Mucosa of gallbladder (tissue), 1 donor: ENCODE measurements around the gene SLC26A4. TPM values are rescaled to one million over a fixed set of nuclear protein-coding genes. Genes with fewer than 3 reads are reported as not detected.
A peak's percentile ranks its signal among the peaks of the same experiment; 100 is the strongest.

Source experiments
- DNase-seq: peaks from one replicate; pipeline ENCODE4 v3.0.0-alpha.2; 2020; ENCODE audit warnings: low spot score
- total RNA-seq: library from RNA; stranded (reverse); gene quantifications from one replicate; pipeline ENCODE4 v1.2.1, GENCODE V29; 2021
- donor health status: DM: no; HTN: no; CAD: no.

The SLC26A4 gene
- total RNA-seq, 1 donor from 2014 or later: 0.52 TPM

GRCh38 chr7:107696330-107696946 is 35.8 kb downstream of the SLC26A4 start:
- DNase-seq: no peak

- DNase-seq: no peak
These were observed 36.9 kb downstream of the SLC26A4 start for GRCh38 chr7:107697321-107698049.

GRCh38 chr7:107700570-107700969 is 39.9 kb downstream of the SLC26A4 start:
- no peak for DNase-seq

DNA sequence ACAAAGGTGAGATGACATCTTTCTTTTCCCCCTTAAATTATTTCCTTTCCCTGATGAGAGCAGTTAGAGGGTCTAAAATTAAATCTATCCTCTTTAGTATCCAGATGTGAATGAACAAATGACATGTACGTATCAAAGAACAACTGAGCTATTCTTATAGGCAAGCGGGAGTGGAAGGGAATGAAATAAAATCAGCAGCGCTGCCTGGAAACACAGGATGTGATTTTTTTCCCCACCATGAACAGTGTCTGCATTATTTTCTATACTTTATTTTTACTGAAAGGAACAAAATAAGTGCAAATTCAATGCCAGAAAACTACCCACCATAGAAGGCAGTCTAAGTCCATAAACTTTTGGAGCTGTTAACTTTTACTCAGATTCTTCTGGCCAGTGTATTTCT is 40.6 kb downstream of the SLC26A4 start:
- DNase-seq: no peak

- DNase-seq: no peak
These were observed 42.6 kb downstream of the SLC26A4 start for GRCh38 chr7:107703219-107703618.

DNA sequence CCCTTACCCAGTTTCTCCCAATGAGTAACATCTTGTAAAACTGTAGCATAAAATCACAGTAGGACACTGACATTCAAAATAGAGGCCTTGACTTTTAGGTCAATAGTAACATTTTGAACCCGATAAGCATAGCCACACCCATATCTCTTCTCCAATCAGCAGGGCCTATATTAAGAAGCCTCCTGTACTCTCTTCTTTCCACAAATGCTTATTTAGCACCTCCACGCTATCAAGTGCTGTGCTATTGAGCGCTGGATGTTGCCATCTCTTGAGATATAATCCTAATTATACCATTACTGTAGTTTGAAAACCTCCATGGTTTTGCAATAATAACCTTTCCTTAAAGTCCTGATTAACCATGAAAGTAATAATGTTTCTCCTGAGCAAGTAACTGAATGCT is 43.2 kb downstream of the SLC26A4 start:
- DNase-seq: no peak

DNA sequence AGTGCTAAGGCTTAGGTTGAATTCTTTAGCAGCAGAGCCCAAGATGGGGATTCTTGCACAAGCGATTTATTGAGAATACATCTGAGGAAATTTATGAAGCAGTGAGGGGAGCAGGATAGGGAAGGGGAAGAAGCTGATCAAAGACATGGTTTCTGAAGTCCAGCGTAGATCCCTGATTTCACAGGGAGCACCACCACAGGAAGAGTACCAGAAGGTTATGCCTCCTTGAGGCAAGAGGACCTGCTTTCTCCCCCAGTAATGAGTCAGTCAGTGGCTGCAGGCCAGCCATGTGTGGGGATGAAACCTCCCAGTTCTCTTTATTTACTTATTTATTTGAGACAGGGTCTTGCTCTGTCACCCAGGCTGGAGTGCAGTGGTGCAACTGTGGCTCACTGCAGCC is 48.3 kb downstream of the SLC26A4 start:
- no peak for DNase-seq

DNA sequence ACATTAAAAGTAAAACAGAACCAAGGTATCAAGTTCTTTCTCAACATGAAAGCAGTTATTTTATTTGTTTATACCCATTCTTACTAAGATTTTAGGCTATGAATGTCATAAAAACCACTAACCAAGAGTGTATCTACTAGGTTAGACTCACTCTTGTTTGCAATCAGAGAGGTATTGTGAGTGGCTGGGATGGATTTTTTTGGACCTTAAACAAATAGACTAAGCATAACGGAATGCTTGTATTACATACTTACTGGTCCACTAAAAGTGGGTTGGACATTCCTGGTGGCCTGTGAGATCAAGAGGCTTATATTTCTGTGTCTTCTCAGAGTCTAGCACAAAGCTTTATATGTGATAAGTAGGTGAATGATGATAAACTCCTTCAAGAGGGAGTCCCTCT is 50.7 kb downstream of the SLC26A4 start:
- DNase-seq: no peak

DNA sequence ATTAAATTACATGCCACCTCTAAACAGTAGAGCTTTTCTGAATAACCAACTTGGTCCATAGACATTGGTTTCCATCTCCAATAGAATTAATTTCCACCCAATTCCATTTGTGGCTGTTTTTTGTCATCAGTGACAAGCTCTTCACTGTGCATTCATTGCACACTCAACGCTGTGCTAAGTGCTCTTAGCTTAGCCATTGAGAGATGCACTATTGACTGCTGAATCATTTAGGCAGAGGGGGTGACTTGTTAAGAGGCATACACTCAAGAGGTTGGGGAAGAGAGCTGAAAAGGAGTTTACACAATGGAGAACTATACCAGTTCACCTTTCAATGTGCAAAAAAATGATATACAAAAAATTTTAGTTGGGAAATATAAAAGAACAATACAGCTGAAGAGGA is 51.4 kb downstream of the SLC26A4 start:
- DNase-seq: no peak

- no peak for DNase-seq
These were observed 52.3 kb downstream of the SLC26A4 start for GRCh38 chr7:107712896-107713295.

DNA sequence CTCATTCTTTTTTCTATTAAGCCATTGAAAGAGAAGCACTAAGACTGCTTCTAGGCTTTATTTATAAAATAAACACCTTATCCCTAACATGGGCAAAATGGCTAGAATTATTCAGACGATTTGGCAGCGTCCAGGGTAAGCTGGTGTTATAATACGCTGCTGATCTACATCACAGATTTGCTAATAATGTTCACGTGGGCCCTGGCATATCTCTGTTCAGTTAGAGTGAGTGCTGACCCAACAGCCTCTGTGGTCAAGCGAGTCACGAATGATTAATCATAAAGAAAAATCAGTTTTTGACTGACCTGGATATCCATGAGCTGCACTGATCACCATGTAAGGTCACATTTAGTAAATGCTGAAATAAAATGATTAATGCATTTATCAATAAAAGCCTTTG is 54.9 kb downstream of the SLC26A4 start:
- no peak for DNase-seq

DNA sequence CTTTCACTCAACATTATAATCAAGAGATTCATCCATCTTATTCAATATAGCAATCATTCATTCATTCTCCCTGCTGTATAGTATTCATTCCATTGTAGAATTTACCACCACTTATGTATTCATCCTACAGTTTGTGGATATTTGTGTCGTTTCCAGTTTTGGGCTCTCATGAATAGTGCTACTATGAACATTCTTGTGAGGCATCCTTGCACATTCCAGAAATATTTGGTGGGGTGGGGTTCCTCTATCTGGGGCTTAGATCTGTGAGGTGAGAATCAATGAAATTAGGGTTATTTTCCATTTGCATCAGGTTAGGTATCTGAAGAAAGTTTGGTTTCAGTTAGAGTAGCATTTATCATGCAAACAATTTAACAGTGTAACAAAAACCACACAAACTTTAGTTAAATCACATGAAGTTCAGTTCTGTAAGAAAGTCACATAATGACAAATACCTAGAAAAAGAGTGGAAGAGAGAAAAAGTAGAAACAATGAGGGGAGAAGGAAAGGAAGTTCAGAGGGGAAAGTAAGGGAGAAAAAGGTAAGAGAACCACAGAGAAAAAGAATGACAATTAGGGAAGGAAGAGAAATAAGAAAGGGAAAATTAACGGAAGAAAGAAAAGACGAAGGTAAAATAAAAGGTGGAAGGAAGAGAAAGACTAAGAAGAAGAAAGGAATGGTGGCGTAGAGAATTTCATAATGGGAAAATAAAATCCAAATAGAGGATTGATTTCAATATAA is 58.0 kb downstream of the SLC26A4 start:
- no peak for DNase-seq

- DNase-seq: no peak
These were observed 60.7 kb downstream of the SLC26A4 start for GRCh38 chr7:107721286-107721685.

DNA sequence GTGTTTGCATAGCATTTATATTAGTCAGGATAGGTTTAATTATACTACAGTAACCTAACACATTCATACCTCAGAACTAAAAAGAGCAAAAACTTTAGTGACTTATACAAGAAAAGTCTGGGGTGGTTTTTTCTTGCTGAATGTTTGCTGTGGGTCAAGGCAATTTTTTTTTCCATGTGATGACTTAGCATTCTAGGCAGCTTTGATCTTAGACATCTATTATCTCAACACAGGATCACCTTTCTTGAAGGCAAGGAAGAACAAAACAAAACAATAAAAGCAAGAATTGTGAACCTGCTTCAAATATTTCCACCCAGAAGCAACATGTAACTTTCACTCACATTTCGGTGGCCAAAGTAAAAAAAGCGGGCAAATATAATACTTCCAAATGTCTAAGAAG is 62.6 kb downstream of the SLC26A4 start:
- no peak for DNase-seq

DNA sequence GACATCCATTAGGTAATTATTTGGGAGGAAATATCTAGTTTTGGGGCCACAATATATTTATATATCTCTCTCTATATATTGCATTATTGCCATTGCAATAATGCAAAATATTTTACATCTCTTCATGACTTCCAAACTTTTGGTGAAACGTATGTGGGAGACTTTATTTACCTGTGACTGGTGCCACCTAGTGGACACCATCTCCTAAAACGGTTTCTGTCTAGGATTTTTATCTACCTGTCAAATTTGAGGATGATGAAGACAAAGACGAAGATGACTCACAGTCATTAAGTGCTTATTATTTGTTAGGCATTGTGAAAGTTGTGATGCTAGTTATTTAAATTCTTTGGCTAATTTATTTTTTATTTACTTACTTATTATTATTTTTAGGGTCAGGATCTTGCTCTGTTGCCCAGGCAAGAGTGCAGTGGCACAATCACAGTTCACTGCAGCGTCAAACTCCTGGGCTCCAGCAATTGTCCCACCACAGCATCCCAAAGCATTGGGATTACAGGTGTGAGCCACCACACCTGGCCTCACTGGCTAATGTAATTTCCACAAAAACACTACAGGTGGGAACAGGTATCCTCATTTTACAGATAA is 64.6 kb downstream of the SLC26A4 start:
- DNase-seq: peak; percentile 41

DNA sequence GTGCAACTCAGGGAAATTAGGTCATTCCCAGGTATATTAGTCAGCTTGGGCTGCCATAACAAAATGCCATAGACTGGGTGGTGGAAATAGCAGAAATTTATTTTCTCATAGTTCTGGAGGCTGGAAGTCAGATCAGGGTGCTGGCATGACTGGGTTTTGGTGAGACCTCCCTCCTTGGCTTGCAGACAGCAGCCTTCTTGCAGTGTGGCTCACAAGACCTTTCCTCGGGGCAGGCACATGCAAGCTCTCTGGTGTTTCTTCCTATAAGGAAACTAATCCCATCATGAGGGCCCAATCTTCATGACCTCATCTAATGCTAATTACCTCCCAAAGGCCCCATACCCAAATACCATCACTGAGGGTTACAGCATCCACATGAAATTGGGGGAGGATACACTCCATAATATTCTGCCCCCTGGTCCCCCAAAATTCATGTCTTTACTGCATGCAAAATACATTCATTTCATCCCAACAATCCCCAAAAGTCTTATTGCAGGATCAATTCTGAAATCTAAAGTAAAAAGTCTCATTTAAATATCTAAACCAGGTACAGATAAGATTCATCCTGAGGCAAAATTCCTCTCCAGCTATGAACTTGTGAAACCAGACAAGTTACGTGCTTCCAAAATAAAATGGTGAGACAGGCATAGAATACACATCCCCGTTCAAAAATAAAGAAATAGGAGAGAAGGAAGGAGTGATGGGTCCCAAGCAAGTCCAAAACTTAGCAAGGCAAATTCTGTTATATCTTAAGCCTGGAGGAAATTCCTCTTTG is 65.9 kb downstream of the SLC26A4 start:
- no peak for DNase-seq

DNA sequence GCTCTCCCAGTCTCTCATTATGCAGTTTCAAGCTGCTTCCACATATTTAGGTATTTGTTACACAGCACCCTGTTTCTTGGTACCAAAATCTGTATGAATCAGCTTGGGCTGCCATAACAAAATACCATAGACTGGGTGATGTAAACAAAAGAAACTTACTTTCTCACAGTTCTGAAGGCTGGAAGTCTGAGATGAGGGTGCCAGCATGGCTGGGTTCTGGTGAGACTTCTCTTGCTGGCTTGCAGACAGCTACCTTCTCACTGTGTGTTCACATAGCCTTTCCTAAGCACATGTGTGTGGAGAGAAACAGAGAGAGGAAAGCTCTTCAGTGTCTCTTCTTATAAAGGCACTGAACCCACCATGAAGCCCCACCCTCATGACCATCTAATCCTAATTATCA is 67.6 kb downstream of the SLC26A4 start:
- DNase-seq: no peak

DNA sequence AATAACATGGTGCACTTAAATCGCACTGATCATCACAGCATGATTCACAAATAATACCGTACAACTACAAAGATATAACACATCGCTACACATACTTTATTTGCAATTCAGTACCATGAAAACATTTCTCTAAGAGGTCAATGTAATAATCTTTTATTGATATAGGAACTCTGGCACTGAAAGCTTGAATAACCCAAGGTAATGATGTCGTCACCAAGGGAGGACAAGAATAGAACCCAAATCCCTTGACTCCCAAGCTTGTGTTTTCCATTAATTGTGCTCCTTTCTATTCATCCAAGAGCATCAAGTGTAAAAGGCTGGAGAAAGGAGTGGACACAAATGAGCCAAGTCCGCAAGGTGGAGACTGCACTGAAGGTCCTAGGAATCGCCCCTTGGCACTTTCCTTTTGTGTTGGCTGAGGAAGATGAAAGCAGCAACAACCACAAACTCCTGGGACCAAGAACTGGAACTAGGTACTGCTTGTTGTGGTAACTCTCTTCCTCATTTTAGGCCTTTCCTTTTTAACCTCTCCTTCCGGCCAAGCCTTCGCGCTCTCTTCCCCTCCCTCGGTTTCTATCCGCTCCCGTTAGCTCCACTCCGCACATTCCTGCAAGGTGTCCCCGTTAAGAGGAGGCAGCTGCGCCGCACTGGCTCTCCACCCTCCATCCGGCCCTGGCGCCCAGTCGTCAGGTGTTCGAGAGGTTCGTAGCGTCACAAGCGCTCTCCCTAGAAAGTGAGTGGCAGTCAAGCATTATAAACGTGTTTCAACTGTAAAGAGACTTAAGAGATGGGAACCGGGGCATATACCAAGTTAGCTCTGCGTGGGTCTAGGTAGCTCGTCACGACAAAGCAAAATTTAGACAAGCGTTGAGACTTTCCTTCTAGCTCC is 82.3 kb downstream of the SLC26A4 start:
- DNase-seq: no peak

DNA sequence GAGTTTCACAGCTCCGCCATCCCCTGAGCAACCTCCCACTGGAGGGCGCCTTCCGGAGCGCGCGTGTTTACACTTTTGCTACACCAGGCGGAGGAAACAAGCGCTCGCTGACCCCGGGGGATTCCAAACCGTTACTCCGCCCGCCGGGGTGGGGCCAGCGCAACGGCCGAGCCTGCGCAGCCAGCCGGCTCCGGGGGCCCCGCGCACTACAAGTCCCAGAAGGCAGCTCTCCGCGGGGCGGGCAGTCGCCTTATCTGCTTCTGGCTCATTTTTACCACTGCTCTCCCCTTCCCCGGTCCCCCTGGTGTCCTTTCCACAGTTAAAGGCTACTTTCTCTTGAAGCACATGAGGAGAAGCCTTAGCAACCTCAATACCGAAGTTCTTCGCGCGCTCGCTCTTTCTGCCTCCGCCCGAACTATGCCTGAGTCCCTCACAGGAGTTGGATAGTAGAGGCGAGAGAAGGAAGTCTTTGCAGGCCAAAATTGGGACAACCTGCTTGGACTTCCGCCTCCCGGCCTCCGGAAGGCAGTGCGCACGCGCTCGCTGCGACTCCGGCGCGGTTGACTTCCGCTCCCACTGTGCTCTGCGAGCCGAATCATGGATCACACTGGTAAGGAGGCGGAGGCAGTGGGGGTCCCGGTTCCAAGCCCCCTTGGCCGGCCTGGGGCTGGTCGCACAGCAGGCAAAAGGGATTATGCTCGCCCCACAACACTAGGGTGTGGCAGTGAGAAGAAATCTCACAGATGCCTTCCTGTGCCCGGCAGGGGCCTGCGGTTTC is 83.1 kb downstream of the SLC26A4 start, which contains the start of gene CBLL1:
TSS of gene CBLL1 (plus strand) at position 576 of the 778 bp plus-strand sequence. CDS start at position 598, 22 bp downstream.
- peak; percentile 97 for DNase-seq

GRCh38 chr7:107744345-107744750 is 83.7 kb downstream of the SLC26A4 start:
- DNase-seq: no peak
